Ishikawa (cell line): Measurements from ENCODE around the gene TSPEAR.

Source experiments
- CEBPB ChIP-seq: IDR thresholded peaks from 2 replicates; pipeline ENCODE4 v1.6.1; 2012
- CREB1 ChIP-seq: IDR thresholded peaks from 2 replicates; pipeline ENCODE4 v1.6.1; 2012; ENCODE audit warnings: low read depth
- EGR1 ChIP-seq: IDR thresholded peaks from 2 replicates; pipeline ENCODE4 v1.6.1; 2012
- EP300 ChIP-seq: IDR thresholded peaks from 2 replicates; pipeline ENCODE4 v1.6.1; 2012; ENCODE audit warnings: borderline replicate concordance
- FOXM1 ChIP-seq: IDR thresholded peaks from 2 replicates; pipeline ENCODE4 v1.6.1; 2012; ENCODE audit warnings: low read depth, borderline replicate concordance
- NFIC ChIP-seq: IDR thresholded peaks from 2 replicates; pipeline ENCODE4 v1.6.1; 2012
- RAD21 ChIP-seq: IDR thresholded peaks from 2 replicates; pipeline ENCODE4 v1.6.1; 2012; ENCODE audit warnings: low read depth
- TAF1 ChIP-seq: IDR thresholded peaks from 2 replicates; pipeline ENCODE4 v1.6.1; 2012; ENCODE audit warnings: low read depth, mild to moderate bottlenecking
- YY1 ChIP-seq: IDR thresholded peaks from 2 replicates; pipeline ENCODE4 v1.6.1; 2012; ENCODE audit warnings: low read depth
- TF ChIP-seq, protein P1 (sequence below): IDR thresholded peaks from 2 replicates; pipeline ENCODE4 v1.6.1; 2012
- TF ChIP-seq, protein P2 (sequence below): IDR thresholded peaks from 2 replicates; pipeline ENCODE4 v1.6.1; 2012; ENCODE audit warnings: low read depth, mild to moderate bottlenecking

GRCh38 chr21:44449473-44450363 lies 261.7 kb downstream of the TSPEAR start:
- TF ChIP-seq CEBPB (no peak), YY1 (no peak), FOXM1 (no peak), EP300 (no peak), RAD21 (no peak), CREB1 (no peak), NFIC (no peak), TAF1 (no peak), EGR1 (no peak)
- TF ChIP-seq, protein P1, sequence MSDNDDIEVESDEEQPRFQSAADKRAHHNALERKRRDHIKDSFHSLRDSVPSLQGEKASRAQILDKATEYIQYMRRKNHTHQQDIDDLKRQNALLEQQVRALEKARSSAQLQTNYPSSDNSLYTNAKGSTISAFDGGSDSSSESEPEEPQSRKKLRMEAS, result no peak
- TF ChIP-seq, protein P2, sequence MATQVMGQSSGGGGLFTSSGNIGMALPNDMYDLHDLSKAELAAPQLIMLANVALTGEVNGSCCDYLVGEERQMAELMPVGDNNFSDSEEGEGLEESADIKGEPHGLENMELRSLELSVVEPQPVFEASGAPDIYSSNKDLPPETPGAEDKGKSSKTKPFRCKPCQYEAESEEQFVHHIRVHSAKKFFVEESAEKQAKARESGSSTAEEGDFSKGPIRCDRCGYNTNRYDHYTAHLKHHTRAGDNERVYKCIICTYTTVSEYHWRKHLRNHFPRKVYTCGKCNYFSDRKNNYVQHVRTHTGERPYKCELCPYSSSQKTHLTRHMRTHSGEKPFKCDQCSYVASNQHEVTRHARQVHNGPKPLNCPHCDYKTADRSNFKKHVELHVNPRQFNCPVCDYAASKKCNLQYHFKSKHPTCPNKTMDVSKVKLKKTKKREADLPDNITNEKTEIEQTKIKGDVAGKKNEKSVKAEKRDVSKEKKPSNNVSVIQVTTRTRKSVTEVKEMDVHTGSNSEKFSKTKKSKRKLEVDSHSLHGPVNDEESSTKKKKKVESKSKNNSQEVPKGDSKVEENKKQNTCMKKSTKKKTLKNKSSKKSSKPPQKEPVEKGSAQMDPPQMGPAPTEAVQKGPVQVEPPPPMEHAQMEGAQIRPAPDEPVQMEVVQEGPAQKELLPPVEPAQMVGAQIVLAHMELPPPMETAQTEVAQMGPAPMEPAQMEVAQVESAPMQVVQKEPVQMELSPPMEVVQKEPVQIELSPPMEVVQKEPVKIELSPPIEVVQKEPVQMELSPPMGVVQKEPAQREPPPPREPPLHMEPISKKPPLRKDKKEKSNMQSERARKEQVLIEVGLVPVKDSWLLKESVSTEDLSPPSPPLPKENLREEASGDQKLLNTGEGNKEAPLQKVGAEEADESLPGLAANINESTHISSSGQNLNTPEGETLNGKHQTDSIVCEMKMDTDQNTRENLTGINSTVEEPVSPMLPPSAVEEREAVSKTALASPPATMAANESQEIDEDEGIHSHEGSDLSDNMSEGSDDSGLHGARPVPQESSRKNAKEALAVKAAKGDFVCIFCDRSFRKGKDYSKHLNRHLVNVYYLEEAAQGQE, result no peak
